H9 (cell line): ENCODE measurements around the gene ZNF350. TPM values are rescaled to one million over a fixed set of nuclear protein-coding genes. Genes with fewer than 3 reads are reported as not detected.

Experiments used
- DNase-seq: peaks from one replicate; pipeline ENCODE4 v3.0.0-alpha.2; 2017
- H2AFZ ChIP-seq: one replicate; pipeline ENCODE4 v1.6.1; 2013; ENCODE audit warnings: mild to moderate bottlenecking, low read length, control low read depth, moderate library complexity
- H2AK5ac ChIP-seq: 2 replicates; pipeline ENCODE4 v1.6.1; 2013; ENCODE audit warnings: low read length, control low read depth, mixed read lengths; ENCODE audit not compliant: insufficient read length
- H2BK120ac ChIP-seq: one replicate; pipeline ENCODE4 v1.6.1; 2013; ENCODE audit warnings: low read depth, mild to moderate bottlenecking, low read length, control low read depth, inconsistent platforms; ENCODE audit not compliant: poor library complexity, severe bottlenecking
- H2BK12ac ChIP-seq: 2 replicates; pipeline ENCODE4 v1.6.1; 2013; ENCODE audit warnings: low read length, control low read depth, mixed read lengths, low read depth; ENCODE audit not compliant: insufficient read length
- H2BK15ac ChIP-seq: 2 replicates; pipeline ENCODE4 v1.6.1; 2013; ENCODE audit warnings: low read depth, low read length, control low read depth
- H2BK20ac ChIP-seq: one replicate; pipeline ENCODE4 v1.6.1; 2013; ENCODE audit warnings: low read depth, mild to moderate bottlenecking, low read length, control low read depth, inconsistent platforms; ENCODE audit not compliant: poor library complexity, severe bottlenecking
- H2BK5ac ChIP-seq: 2 replicates; pipeline ENCODE4 v1.6.1; 2013; ENCODE audit warnings: low read length, control low read depth, mixed read lengths; ENCODE audit not compliant: insufficient read length
- H3K14ac ChIP-seq: 2 replicates; pipeline ENCODE4 v1.6.1; 2013; ENCODE audit warnings: low read length, control low read depth; ENCODE audit not compliant: insufficient read depth
- H3K18ac ChIP-seq: 2 replicates; pipeline ENCODE4 v1.6.1; 2013; ENCODE audit warnings: low read depth, mild to moderate bottlenecking, mixed read lengths, low read length, control low read depth; ENCODE audit not compliant: insufficient read length
- H3K23ac ChIP-seq: 2 replicates; pipeline ENCODE4 v1.6.1; 2013; ENCODE audit warnings: low read length, control low read depth, mixed read lengths, low read depth; ENCODE audit not compliant: insufficient read length
- H3K23me2 ChIP-seq: 2 replicates; pipeline ENCODE4 v1.6.1; 2013; ENCODE audit warnings: low read depth, mild to moderate bottlenecking, mixed read lengths, low read length, control low read depth; ENCODE audit not compliant: insufficient read length, poor library complexity, severe bottlenecking
- H3K27ac ChIP-seq: 2 replicates; pipeline ENCODE4 v1.5.1; 2013; ENCODE audit warnings: low read length, control low read depth, mixed read lengths, low read depth; ENCODE audit not compliant: insufficient read length
- H3K27me3 ChIP-seq: 2 replicates; pipeline ENCODE4 v1.6.1; 2013; ENCODE audit warnings: low read length, control low read depth, inconsistent platforms; ENCODE audit not compliant: insufficient read depth
- H3K4ac ChIP-seq: 2 replicates; pipeline ENCODE4 v1.6.1; 2013; ENCODE audit warnings: low read depth, mild to moderate bottlenecking, control low read depth, inconsistent platforms, low read length, moderate library complexity
- H3K4me1 ChIP-seq: 2 replicates; pipeline ENCODE4 v1.6.1; 2013; ENCODE audit warnings: low read length, control low read depth, inconsistent platforms; ENCODE audit not compliant: insufficient read depth
- H3K4me2 ChIP-seq: 2 replicates; pipeline ENCODE4 v1.6.1; 2013; ENCODE audit warnings: low read length, control low read depth, mixed read lengths; ENCODE audit not compliant: insufficient read length, insufficient read depth
- H3K56ac ChIP-seq: 2 replicates; pipeline ENCODE4 v1.6.1; 2013; ENCODE audit warnings: low read depth, mild to moderate bottlenecking, mixed read lengths, low read length, control low read depth; ENCODE audit not compliant: insufficient read length
- H3K79me1 ChIP-seq: 2 replicates; pipeline ENCODE4 v1.6.1; 2013; ENCODE audit warnings: low read depth, mild to moderate bottlenecking, moderate library complexity, low read length, control low read depth, inconsistent platforms; ENCODE audit not compliant: insufficient read depth, poor library complexity, severe bottlenecking
- H3K79me2 ChIP-seq: 2 replicates; pipeline ENCODE4 v1.6.1; 2013; ENCODE audit warnings: low read length, control low read depth, inconsistent platforms; ENCODE audit not compliant: insufficient read depth
- H3K9ac ChIP-seq: 2 replicates; pipeline ENCODE4 v1.6.1; 2013; ENCODE audit warnings: low read length, control low read depth, mixed read lengths; ENCODE audit not compliant: insufficient read length; ENCODE audit errors: extremely low read depth
- H3K9me3 ChIP-seq: one replicate; pipeline ENCODE4 v1.6.1; 2013; ENCODE audit warnings: low read depth, low read length, inconsistent platforms; ENCODE audit not compliant: control insufficient read depth
- H3T11ph ChIP-seq: one replicate; pipeline ENCODE4 v1.6.1; 2013; ENCODE audit warnings: mild to moderate bottlenecking, low read length, control low read depth, inconsistent platforms
- H4K20me1 ChIP-seq: one replicate; pipeline ENCODE4 v1.6.1; 2013; ENCODE audit not compliant: control insufficient read depth, insufficient read length, insufficient read depth
- H4K5ac ChIP-seq: 2 replicates; pipeline ENCODE4 v1.6.1; 2013; ENCODE audit warnings: low read depth, mild to moderate bottlenecking, mixed read lengths, low read length, control low read depth; ENCODE audit not compliant: insufficient read length
- H4K8ac ChIP-seq: replicated peaks from 2 replicates; pipeline ENCODE4 v1.6.1; 2013; ENCODE audit warnings: low read length, control low read depth, mixed read lengths, low read depth; ENCODE audit not compliant: insufficient read length
- H4K91ac ChIP-seq: 2 replicates; pipeline ENCODE4 v1.6.1; 2013; ENCODE audit warnings: low read depth, mild to moderate bottlenecking, moderate library complexity, mixed read lengths, low read length, control low read depth; ENCODE audit not compliant: insufficient read length
- H3K27ac Mint-ChIP-seq, 3 experiments: 2 replicates in 2 of 3; 3 replicates in 1 of 3; pipeline ENCODE4 v1.8.0; 2020 to 2021; ENCODE audit warnings: mixed read lengths in 3 of 3, mild to moderate bottlenecking in 1 of 3, moderate library complexity in 1 of 3
- H3K27me3 Mint-ChIP-seq: 2 replicates; pipeline ENCODE4 v1.8.0; 2021; ENCODE audit warnings: low read depth, mild to moderate bottlenecking, moderate library complexity, mixed read lengths
- H3K36me3 Mint-ChIP-seq, 3 experiments: 2 replicates in 2 of 3; 3 replicates in 1 of 3; pipeline ENCODE4 v1.8.0; 2020 to 2021; ENCODE audit warnings: low read depth in 3 of 3, mixed read lengths in 3 of 3; ENCODE audit not compliant: insufficient read depth in 1 of 3
- H3K4me1 Mint-ChIP-seq, 2 experiments: 2 replicates each; pipeline ENCODE4 v1.8.0; 2020; ENCODE audit warnings: mixed read lengths in 2 of 2
- H3K4me3 Mint-ChIP-seq, 2 experiments: 2 replicates in 1 of 2; 3 replicates in 1 of 2; pipeline ENCODE4 v1.8.0; 2020 to 2021; ENCODE audit warnings: mild to moderate bottlenecking in 2 of 2, mixed read lengths in 2 of 2, moderate library complexity in 1 of 2
- H3K9me3 Mint-ChIP-seq, 2 experiments: 2 replicates in 1 of 2; 3 replicates in 1 of 2; pipeline ENCODE4 v1.8.0; 2020; ENCODE audit warnings: mild to moderate bottlenecking in 2 of 2, mixed read lengths in 2 of 2, moderate library complexity in 1 of 2
- CTCF ChIP-seq: fragments of 200-600 bp; sonication (generic); conservative IDR thresholded peaks from 3 replicates; pipeline ENCODE4 v1.8.0; 2021; ENCODE audit warnings: antibody characterized with exemption, mild to moderate bottlenecking
- WGBS: extraction: QIAGEN DNeasy Blood & Tissue Kit; methylation state at CpG from one replicate; pipeline ENCODE4 v1.1.7; 2013; ENCODE audit warnings: missing lambda C conversion rate, low lambda C conversion rate, mixed read lengths; ENCODE audit not compliant: insufficient read length; ENCODE audit errors: extremely low coverage; 5-methylcytosine and 5-hydroxymethylcytosine counted together
- total RNA-seq: library from RNA; stranded (reverse); gene quantifications from 2 replicates; pipeline ENCODE4 v1.2.1, GENCODE V29; 2021

The ZNF350 gene
- total RNA-seq, 1 experiment from 2014 or later, result 12.9 TPM

DNA sequence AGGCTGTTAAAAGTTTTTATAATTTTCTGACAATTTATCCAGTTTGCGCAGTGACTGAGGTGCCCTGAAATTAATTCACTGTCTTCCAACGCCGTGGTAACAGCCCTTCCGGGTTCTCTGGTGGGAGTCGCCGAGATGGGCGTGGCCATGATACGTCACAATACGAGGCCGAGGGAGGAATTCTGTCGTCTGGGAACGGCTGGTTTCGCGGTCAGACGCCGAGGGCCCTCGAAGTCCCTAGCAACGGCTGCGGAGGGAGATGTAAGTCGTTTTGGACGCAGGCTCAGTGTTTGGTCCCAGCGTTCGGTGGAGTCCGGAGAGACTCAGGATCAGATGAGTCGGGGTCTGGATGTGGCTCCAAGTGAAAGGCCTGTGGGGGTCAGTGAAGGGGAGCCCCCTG is 37.7 kb downstream of the ZNF350 start:
- H2AK5ac ChIP-seq, result no peak overlapping the region
- no peak overlapping the region for H2BK20ac ChIP-seq
- H3K27ac Mint-ChIP-seq, result no peak overlapping the region
- no peak overlapping the region for H3K18ac ChIP-seq
- H3K4me1 ChIP-seq, result no peaks in the 10 kb centered on the region
- no peaks in the 10 kb centered on the region for H4K20me1 ChIP-seq
- H2BK12ac ChIP-seq, result no peak overlapping the region
- no peak overlapping the region for H2BK120ac ChIP-seq
- no peak overlapping the region for H3K23ac ChIP-seq
- H3K4me3 Mint-ChIP-seq, result no peak overlapping the region
- no peaks in the 10 kb centered on the region for H3K23me2 ChIP-seq
- H3K27me3 ChIP-seq, result no peaks in the 10 kb centered on the region
- WGBS, result no CpG with 5 or more reads among the region's 25 CpGs
- peaks cover 85 to 90% of the 10 kb centered on the region in 2 experiments for H3K9me3 Mint-ChIP-seq
- no peak overlapping the region for H2AFZ ChIP-seq
- no peak overlapping the region for H2BK15ac ChIP-seq
- no peak overlapping the region for H3K27ac ChIP-seq
- H3K79me1 ChIP-seq, result no peaks in the 10 kb centered on the region
- H3K27me3 Mint-ChIP-seq, result peaks cover 3% of the 10 kb centered on the region
- no peak for TF ChIP-seq CTCF
- no peak overlapping the region for H4K5ac ChIP-seq
- H3K4ac ChIP-seq, result no peak overlapping the region
- H4K91ac ChIP-seq, result no peak overlapping the region
- H4K8ac ChIP-seq, result no peak overlapping the region
- H3T11ph ChIP-seq, result no peak overlapping the region
- H3K56ac ChIP-seq, result no peak overlapping the region
- H2BK5ac ChIP-seq, result no peak overlapping the region
- no peak for DNase-seq
- H3K4me1 Mint-ChIP-seq, result no peaks in the 10 kb centered on the region
- H3K14ac ChIP-seq, result no peak overlapping the region
- H3K4me2 ChIP-seq, result no peak overlapping the region
- peaks cover 42 to 82% (median 71%) of the 10 kb centered on the region in 3 experiments for H3K36me3 Mint-ChIP-seq
- no peak overlapping the region for H3K9ac ChIP-seq
- peaks cover 49% of the 10 kb centered on the region for H3K9me3 ChIP-seq
- H3K79me2 ChIP-seq, result no peaks in the 10 kb centered on the region
